Mesenchymal stem cell (in vitro differentiated cells and primary cell): ENCODE measurements around the gene MYLK.

Experiments
- DNase-seq: peaks from one replicate; pipeline ENCODE4 v3.0.0-alpha.2; 2013
- H2AFZ ChIP-seq: one replicate; pipeline ENCODE4 v1.6.1; 2013; ENCODE audit warnings: low read depth, mild to moderate bottlenecking, control low read depth, inconsistent platforms, low read length, moderate library complexity
- H2AK5ac ChIP-seq: 2 replicates; pipeline ENCODE4 v1.6.1; 2013; ENCODE audit warnings: low read length, moderate library complexity, mild to moderate bottlenecking, inconsistent platforms; ENCODE audit not compliant: severe bottlenecking
- H2BK120ac ChIP-seq: one replicate; pipeline ENCODE4 v1.6.1; 2013; ENCODE audit warnings: low read depth, mild to moderate bottlenecking, inconsistent platforms, low read length, moderate library complexity
- H2BK12ac ChIP-seq, 2 experiments: one replicate each; pipeline ENCODE4 v1.6.1; 2013; ENCODE audit warnings: inconsistent platforms in 2 of 2, low read length in 2 of 2, mild to moderate bottlenecking in 2 of 2, moderate library complexity in 2 of 2, control low read depth in 1 of 2
- H2BK15ac ChIP-seq: one replicate; pipeline ENCODE4 v1.6.1; 2013; ENCODE audit warnings: mild to moderate bottlenecking, low read depth, inconsistent platforms; ENCODE audit not compliant: poor library complexity, severe bottlenecking
- H2BK5ac ChIP-seq: 2 replicates; pipeline ENCODE4 v1.6.1; 2013; ENCODE audit warnings: low read depth, mild to moderate bottlenecking, low read length, control low read depth, inconsistent platforms; ENCODE audit not compliant: poor library complexity, severe bottlenecking
- H3K14ac ChIP-seq, 2 experiments: one replicate each; pipeline ENCODE4 v1.6.1; 2013; ENCODE audit warnings: inconsistent platforms in 2 of 2, low read length in 2 of 2, control low read depth in 1 of 2, mild to moderate bottlenecking in 1 of 2, moderate library complexity in 1 of 2
- H3K18ac ChIP-seq, 2 experiments: one replicate each; pipeline ENCODE4 v1.6.1; 2013; ENCODE audit warnings: inconsistent platforms in 2 of 2, low read length in 2 of 2, control low read depth in 1 of 2, low read depth in 1 of 2, mild to moderate bottlenecking in 1 of 2
- H3K23ac ChIP-seq, 2 experiments: one replicate each; pipeline ENCODE4 v1.6.1; 2013; ENCODE audit warnings: inconsistent platforms in 2 of 2, low read length in 2 of 2, mild to moderate bottlenecking in 2 of 2, moderate library complexity in 2 of 2, control low read depth in 1 of 2
- H3K27ac ChIP-seq: 2 replicates; pipeline ENCODE4 v1.5.1; 2013; ENCODE audit warnings: mild to moderate bottlenecking, moderate library complexity, low read length, control low read depth, inconsistent platforms; ENCODE audit not compliant: poor library complexity, severe bottlenecking
- H3K27me3 ChIP-seq, 2 experiments: 2 replicates each; pipeline versions ENCODE4 v1.6.1 to v1.7.0; 2013; ENCODE audit warnings: low read length in 2 of 2, mild to moderate bottlenecking in 2 of 2, moderate library complexity in 2 of 2, control low read depth in 1 of 2, inconsistent platforms in 1 of 2; ENCODE audit not compliant: control insufficient read depth in 1 of 2, insufficient read depth in 1 of 2
- H3K36me3 ChIP-seq, 2 experiments: 2 replicates each; pipeline versions ENCODE4 v1.6.1 to v1.7.0; 2013; ENCODE audit warnings: low read length in 2 of 2, control low read depth in 1 of 2, inconsistent platforms in 1 of 2, low read depth in 1 of 2, mild to moderate bottlenecking in 1 of 2; ENCODE audit not compliant: insufficient read depth in 2 of 2, control insufficient read depth in 1 of 2
- H3K4ac ChIP-seq, 2 experiments: one replicate each; pipeline ENCODE4 v1.6.1; 2013; ENCODE audit warnings: inconsistent platforms in 2 of 2, low read length in 2 of 2, mild to moderate bottlenecking in 2 of 2, moderate library complexity in 2 of 2, control low read depth in 1 of 2, low read depth in 1 of 2
- H3K4me1 ChIP-seq: 2 replicates; pipeline ENCODE4 v1.6.1; 2013; ENCODE audit warnings: low read depth, low read length, control low read depth; ENCODE audit not compliant: control insufficient read depth, insufficient read depth
- H3K4me2 ChIP-seq: 2 replicates; pipeline ENCODE4 v1.6.1; 2013; ENCODE audit warnings: low read length, mild to moderate bottlenecking, inconsistent platforms; ENCODE audit not compliant: poor library complexity, severe bottlenecking
- H3K4me3 ChIP-seq, 2 experiments: 2 replicates each; pipeline versions ENCODE4 v1.5.1 to v1.7.0; 2013; ENCODE audit warnings: low read length in 2 of 2, mild to moderate bottlenecking in 2 of 2, control low read depth in 1 of 2, low read depth in 1 of 2; ENCODE audit not compliant: insufficient read depth in 1 of 2
- H3K79me1 ChIP-seq: replicated peaks from 2 replicates; pipeline ENCODE4 v1.6.1; 2013; ENCODE audit warnings: mild to moderate bottlenecking, control low read depth, low read length, inconsistent platforms; ENCODE audit not compliant: poor library complexity, severe bottlenecking
- H3K9ac ChIP-seq: 2 replicates; pipeline ENCODE4 v1.7.0; 2013; ENCODE audit warnings: mild to moderate bottlenecking, low read length, moderate library complexity
- H3K9me3 ChIP-seq: 2 replicates; pipeline ENCODE4 v1.7.0; 2013; ENCODE audit warnings: mild to moderate bottlenecking, low read length; ENCODE audit not compliant: control insufficient read depth
- H4K8ac ChIP-seq: one replicate; pipeline ENCODE4 v1.6.1; 2013; ENCODE audit warnings: inconsistent platforms, mild to moderate bottlenecking, low read length, moderate library complexity
- H4K91ac ChIP-seq: one replicate; pipeline ENCODE4 v1.6.1; 2013; ENCODE audit warnings: mild to moderate bottlenecking, low read length, inconsistent platforms
- WGBS: methylation state at CpG from one replicate; pipeline ENCODE4 v1.1.7; 2013; ENCODE audit warnings: mixed read lengths; 5-methylcytosine and 5-hydroxymethylcytosine counted together

Gene MYLK

GRCh38 chr3:123670743-123671142, 213.4 kb downstream of the MYLK start:
- Histone ChIP-seq H2BK15ac (no peak overlapping the region), H3K27ac (no peak overlapping the region), H3K23ac (no peak overlapping the region), H3K18ac (no peak overlapping the region), H3K4me2 (no peak overlapping the region), H3K27me3 (no peaks in the 10 kb centered on the region), H3K14ac (no peak overlapping the region), H2AK5ac (no peak overlapping the region), H2AFZ (no peak overlapping the region), H2BK12ac (no peak overlapping the region), H2BK120ac (no peak overlapping the region), H3K9ac (no peak overlapping the region), H3K79me1 (peaks cover 24% of the 10 kb centered on the region), H4K8ac (no peak overlapping the region), H4K91ac (no peak overlapping the region), H3K4me1 (peaks cover 7% of the 10 kb centered on the region), H3K9me3 (no peaks in the 10 kb centered on the region), H2BK5ac (no peak overlapping the region), H3K4ac (no peak overlapping the region), H3K4me3 (no peak overlapping the region), H3K36me3 (peaks cover 36 to 42% of the 10 kb centered on the region in 2 experiments)
- WGBS: 97% methylated on average over 3 of the region's 3 CpGs
- no peak for DNase-seq

GRCh38 chr3:123668906-123669305, 215.2 kb downstream of the MYLK start:
- peaks cover 7% of the 10 kb centered on the region for H3K4me1 ChIP-seq
- no peak overlapping the region for H3K14ac ChIP-seq
- peak overlapping the region; percentile 59 for H4K8ac ChIP-seq
- H3K36me3 ChIP-seq: peaks cover 41 to 44% of the 10 kb centered on the region in 2 experiments
- no peaks in the 10 kb centered on the region for H3K27me3 ChIP-seq
- no peak overlapping the region for H2BK12ac ChIP-seq
- DNase-seq: no peak
- H4K91ac ChIP-seq: no peak overlapping the region
- no peak overlapping the region for H3K9ac ChIP-seq
- H3K27ac ChIP-seq: peak overlapping the region; percentile 56
- H2AFZ ChIP-seq: no peak overlapping the region
- no peak overlapping the region for H2AK5ac ChIP-seq
- no peak overlapping the region for H3K4ac ChIP-seq
- 97% methylated on average over 7 of the region's 8 CpGs for WGBS
- H3K4me3 ChIP-seq: no peak overlapping the region
- no peaks in the 10 kb centered on the region for H3K9me3 ChIP-seq
- no peak overlapping the region for H2BK5ac ChIP-seq
- no peak overlapping the region for H3K23ac ChIP-seq
- H2BK120ac ChIP-seq: no peak overlapping the region
- H2BK15ac ChIP-seq: no peak overlapping the region
- no peak overlapping the region for H3K4me2 ChIP-seq
- H3K79me1 ChIP-seq: peaks cover 19% of the 10 kb centered on the region
- no peak overlapping the region for H3K18ac ChIP-seq

GRCh38 chr3:123667784-123668183, 216.3 kb downstream of the MYLK start:
- no peak overlapping the region for H2BK5ac ChIP-seq
- no peaks in the 10 kb centered on the region for H3K27me3 ChIP-seq
- H3K23ac ChIP-seq: no peak overlapping the region
- H3K27ac ChIP-seq: no peak overlapping the region
- peaks cover 44 to 56% of the 10 kb centered on the region in 2 experiments for H3K36me3 ChIP-seq
- DNase-seq: no peak
- no peak overlapping the region for H4K8ac ChIP-seq
- H3K18ac ChIP-seq: no peak overlapping the region
- no peak overlapping the region for H4K91ac ChIP-seq
- H2AK5ac ChIP-seq: no peak overlapping the region
- H2BK120ac ChIP-seq: no peak overlapping the region
- no peak overlapping the region for H3K14ac ChIP-seq
- H3K4me1 ChIP-seq: peaks cover 12% of the 10 kb centered on the region
- no peak overlapping the region for H2BK12ac ChIP-seq
- no peaks in the 10 kb centered on the region for H3K9me3 ChIP-seq
- WGBS: 88% methylated on average over 6 of the region's 6 CpGs
- no peak overlapping the region for H3K4me3 ChIP-seq
- no peak overlapping the region for H3K4me2 ChIP-seq
- H2BK15ac ChIP-seq: no peak overlapping the region
- no peak overlapping the region for H3K9ac ChIP-seq
- peaks cover 25% of the 10 kb centered on the region for H3K79me1 ChIP-seq
- H3K4ac ChIP-seq: no peak overlapping the region
- H2AFZ ChIP-seq: no peak overlapping the region

GRCh38 chr3:123664753-123665152, 219.4 kb downstream of the MYLK start:
- no peak overlapping the region for H3K23ac ChIP-seq
- peaks cover 26% of the 10 kb centered on the region for H3K79me1 ChIP-seq
- no peak overlapping the region for H3K9ac ChIP-seq
- H4K91ac ChIP-seq: no peak overlapping the region
- H3K9me3 ChIP-seq: no peaks in the 10 kb centered on the region
- H2AFZ ChIP-seq: no peak overlapping the region
- no peaks in the 10 kb centered on the region for H3K27me3 ChIP-seq
- H3K4ac ChIP-seq: no peak overlapping the region
- H3K4me2 ChIP-seq: no peak overlapping the region
- no peak overlapping the region for H3K27ac ChIP-seq
- H2BK120ac ChIP-seq: no peak overlapping the region
- no peak overlapping the region for H3K14ac ChIP-seq
- H2BK12ac ChIP-seq: no peak overlapping the region
- H2BK15ac ChIP-seq: no peak overlapping the region
- no peak for DNase-seq
- peaks cover 43 to 57% of the 10 kb centered on the region in 2 experiments for H3K36me3 ChIP-seq
- peaks cover 21% of the 10 kb centered on the region for H3K4me1 ChIP-seq
- no peak overlapping the region for H2AK5ac ChIP-seq
- H3K4me3 ChIP-seq: no peak overlapping the region
- no peak overlapping the region for H2BK5ac ChIP-seq
- no peak overlapping the region for H3K18ac ChIP-seq
- H4K8ac ChIP-seq: no peak overlapping the region
